ENCODE data around the gene USP2.

Gene USP2

GRCh38 chr11:119377112-119377901 lies 4.2 kb downstream of the USP2 start:
- peak; percentile 49 for DNase-seq (ENCODE audit: low spot score)

GRCh38 chr11:119376197-119376847 lies 5.2 kb downstream of the USP2 start:
- DNase-seq (ENCODE audit: low spot score) = no peak

GRCh38 chr11:119375337-119376196 lies 5.9 kb downstream of the USP2 start:
- DNase-seq (ENCODE audit: low spot score) = peak; percentile 44

- no peak for DNase-seq (ENCODE audit: low spot score)
Measured at GRCh38 chr11:119374632-119375336, 6.7 kb downstream of the USP2 start.

- DNase-seq (ENCODE audit: low spot score) = peak; percentile 75
Measured at GRCh38 chr11:119373921-119374631, 7.4 kb downstream of the USP2 start.

- DNase-seq (ENCODE audit: low spot score) = no peak
Measured at GRCh38 chr11:119373059-119373920, 8.2 kb downstream of the USP2 start.

GRCh38 chr11:119372260-119373058 lies 9.0 kb downstream of the USP2 start:
- no peak for DNase-seq (ENCODE audit: low spot score)

- peak; percentile 65 for DNase-seq (ENCODE audit: low spot score)
Measured at GRCh38 chr11:119371778-119372182, 9.7 kb downstream of the USP2 start.

GRCh38 chr11:119371067-119371601 lies 10.4 kb downstream of the USP2 start:
- DNase-seq (ENCODE audit: low spot score) = no peak

GRCh38 chr11:119370486-119371046 lies 10.9 kb downstream of the USP2 start:
- DNase-seq (ENCODE audit: low spot score) = no peak

GRCh38 chr11:119369132-119369925 lies 12.2 kb downstream of the USP2 start:
- DNase-seq (ENCODE audit: low spot score) = no peak

GRCh38 chr11:119368121-119369034 lies 13.1 kb downstream of the USP2 start:
- peak; percentile 62 for DNase-seq (ENCODE audit: low spot score)

GRCh38 chr11:119367661-119368120 lies 13.8 kb downstream of the USP2 start:
- peak; percentile 32 for DNase-seq (ENCODE audit: low spot score)

- DNase-seq (ENCODE audit: low spot score) = no peak
Measured at GRCh38 chr11:119366690-119367620, 14.5 kb downstream of the USP2 start.

- no peak for DNase-seq (ENCODE audit: low spot score)
Measured at GRCh38 chr11:119365071-119365591, 16.4 kb downstream of the USP2 start.

Data from kidney tubule cell (primary cell).